VCaP (cell line): ENCODE measurements around the gene ASB10.
A peak's percentile ranks its signal among the peaks of the same experiment; 100 is the strongest.

Experiments
- H3K27ac ChIP-seq: fragments of 450-650 bp; 2 replicates; pipeline ENCODE4 v1.5.1; 2017
- CTCF ChIP-seq: fragments of 450-650 bp; conservative IDR thresholded peaks from 2 replicates; pipeline ENCODE4 v1.5.1; 2017; ENCODE audit warnings: mild to moderate bottlenecking, moderate library complexity

The ASB10 gene

GRCh38 chr7:151186640-151187408, at the start of gene ASB10:
Gene ASB10 (minus strand): TSS chr7:151187250. CDS start chr7:151187130, 120 bp downstream.
- TF ChIP-seq CTCF, result no peak
- no peak within 1 kb of the TSS for H3K27ac ChIP-seq

GRCh38 chr7:151236406-151236805, 49.4 kb upstream of the ASB10 start:
- TF ChIP-seq CTCF, result no peak
- H3K27ac ChIP-seq, result no peak overlapping the region

- no peak for TF ChIP-seq CTCF
- H3K27ac ChIP-seq, result no peak overlapping the region
Observed at GRCh38 chr7:151235091-151235787, 48.2 kb upstream of the ASB10 start.

- H3K27ac ChIP-seq, result peak overlapping the region; percentile 93
- no peak for TF ChIP-seq CTCF
Observed at GRCh38 chr7:151233804-151234203, 46.8 kb upstream of the ASB10 start.

GRCh38 chr7:151232917-151233701, 46.1 kb upstream of the ASB10 start:
- TF ChIP-seq CTCF, result no peak
- H3K27ac ChIP-seq, result peak overlapping the region; percentile 93

- H3K27ac ChIP-seq, result peak within 1 kb of the TSS; percentile 93
- no peak for TF ChIP-seq CTCF
Observed at GRCh38 chr7:151232091-151232916, 45.3 kb upstream of the ASB10 start, which contains the start of gene CHPF2. Gene CHPF2 (plus strand): TSS chr7:151232483. CDS start chr7:151234012, 1,529 bp downstream.
